Psoas muscle (tissue), 8 donors: ENCODE results near the gene FAM222B. TPM values are rescaled to one million over a fixed set of nuclear protein-coding genes. Genes with fewer than 3 reads are reported as not detected.

Source experiments
- ATAC-seq, 4 donors: fragments of 200-7000 bp; cut with Tn5 transposase; one replicate each; pipeline ENCODE4 v1.9.1; 2020; ENCODE audit warnings: moderate library complexity in 3 of 4, mild to moderate bottlenecking in 2 of 4
- DNase-seq, 2 donors: peaks; one replicate each; pipeline ENCODE4 v3.0.0-alpha.2; 2020
- H3K27ac ChIP-seq: fragments of 200-600 bp; one replicate; pipeline ENCODE4 v1.8.0; 2022
- H3K27me3 ChIP-seq, 3 donors: fragments of 200-600 bp in 1 of 3; one replicate each; pipeline versions ENCODE4 v1.6.1 to v1.8.0; 2013 to 2022; ENCODE audit warnings: low read length in 2 of 3, mild to moderate bottlenecking in 2 of 3, moderate library complexity in 1 of 3; ENCODE audit not compliant: insufficient read depth in 3 of 3
- H3K36me3 ChIP-seq, 2 donors: fragments of 200-600 bp in 1 of 2; one replicate each; pipeline versions ENCODE4 v1.6.1 to v1.8.0; 2013 to 2022; ENCODE audit warnings: low read depth in 1 of 2, mild to moderate bottlenecking in 1 of 2, moderate library complexity in 1 of 2; ENCODE audit not compliant: insufficient read depth in 1 of 2
- H3K4me1 ChIP-seq: fragments of 200-600 bp; one replicate; pipeline ENCODE4 v1.8.0; 2022
- H3K4me3 ChIP-seq: fragments of 200-600 bp; one replicate; pipeline ENCODE4 v1.8.0; 2022; ENCODE audit warnings: mild to moderate bottlenecking
- H3K9me3 ChIP-seq: fragments of 200-600 bp; one replicate; pipeline ENCODE4 v1.8.0; 2022
- CTCF ChIP-seq: fragments of 200-600 bp; IDR thresholded peaks from one replicate; pipeline ENCODE4 v1.8.0; 2022; ENCODE audit warnings: antibody characterized with exemption
- WGBS, 3 donors: extraction: QIAGEN DNeasy Blood & Tissue Kit; methylation state at CpG; one replicate each; pipeline versions ENCODE4 v1.1.6 to v1.1.7; 2013; 5-methylcytosine and 5-hydroxymethylcytosine counted together
- intact Hi-C, 2 donors: fragments of 100-400 bp; cut with DNase I; formaldehyde crosslinking; loops; one replicate each; pipeline versions ENCODE4 v1.11.0 to v1.14.2; 2022
- polyA plus RNA-seq, 3 donors: library from polyadenylated mRNA; stranded (reverse); fragments of 200-250 nt; gene quantifications; one replicate each; pipeline ENCODE4 v1.2.3, GENCODE V29; 2013
- total RNA-seq, 4 donors: library from RNA; stranded (reverse); fragmentation: NEBNext Ultra II Directional in 2 of 4; extraction: Animal tissue kit (Norgen Biotek cat#: 25700) in 2 of 4; gene quantifications; one replicate each; pipeline versions ENCODE4 v1.2.1 to v1.2.4, GENCODE V29; 2021 to 2023
- donor health status: healthy with polysubstance abuse.
- donor health status: DM: no; HTN: no; CAD: no; lungs with moderate emphysema.
- donor health status: Bipolar disorder and iron deficiency.
- donor health status: healthy.
- donor health status: DM: yes; HTN: yes; CAD: no.
- donor health status: DM: no; HTN: no; CAD: no.
- donor health status: DM: no; HTN: no; CAD: no.
- donor health status: DM: yes; HTN: yes; CAD: no.

Gene FAM222B
- total and polyA plus RNA-seq, 7 donors, result 22.4 to 66.2 (median 32.2) TPM

DNA sequence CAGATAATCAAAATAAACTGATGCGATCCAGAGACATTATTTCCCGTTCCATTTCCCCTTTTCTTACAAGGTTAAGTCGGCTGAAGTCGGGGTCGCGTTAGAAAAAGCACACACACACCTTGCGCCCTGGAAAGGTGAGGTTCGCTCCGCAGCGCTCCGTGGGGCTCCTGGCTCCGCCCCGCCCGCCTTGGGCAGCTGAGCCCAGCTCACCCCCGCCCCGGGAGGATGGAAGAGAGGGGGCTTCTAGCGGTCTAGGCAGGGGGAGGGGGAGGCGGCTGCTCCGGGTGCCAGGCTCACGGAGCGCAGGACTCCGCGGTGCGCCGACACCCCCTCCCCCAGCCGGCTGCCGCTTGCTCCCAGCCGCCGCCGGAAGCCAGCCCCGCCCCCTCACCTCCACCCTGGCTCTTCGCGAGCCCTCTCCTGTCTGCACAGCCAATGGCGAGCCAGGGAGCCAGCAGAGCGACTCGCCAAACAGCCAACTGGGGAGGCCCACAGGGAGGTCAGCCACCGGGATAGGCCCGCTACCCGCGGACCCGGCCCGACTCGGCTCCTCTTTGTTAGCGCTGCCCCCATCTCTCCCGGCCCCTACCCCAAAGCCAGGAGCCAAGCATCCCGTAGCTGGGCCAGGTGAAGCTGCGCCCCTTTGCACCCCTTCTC, 30.4 kb downstream of the FAM222B start:
- ATAC-seq, result peak; percentile 90 to 99 (median 95)
- peak overlapping the region; percentile 91 for H3K27ac ChIP-seq
- DNase-seq, result peak; percentile 98 to 99
- H3K4me1 ChIP-seq, result peaks cover 43% of the 10 kb centered on the region
- H3K27me3 ChIP-seq, result no peaks in the 10 kb centered on the region
- no peaks in the 10 kb centered on the region for H3K36me3 ChIP-seq
- intact Hi-C loops, result loop anchor here in 1 of 2 donors (5.0 kb wide), 1 partner anchor 45 kb away; the partner anchor contains the start of gene ERAL1
- H3K4me3 ChIP-seq, result peak overlapping the region; percentile 91
- WGBS, 3 donors, result 0 to 1% (median 0%) methylated on average over 25 to 47 of the region's 47 CpGs
- no peaks in the 10 kb centered on the region for H3K9me3 ChIP-seq
- TF ChIP-seq CTCF, result no peak

- intact Hi-C loops, result loop anchor here in 1 of 2 donors (5.0 kb wide), 1 partner anchor 46 kb away; the partner anchor contains the start of gene ERAL1
- WGBS, 3 donors, result 6 to 9% (median 8%) methylated on average over 6 of the region's 6 CpGs
These were observed 30.9 kb downstream of the FAM222B start for GRCh38 chr17:28811651-28812090.

DNA sequence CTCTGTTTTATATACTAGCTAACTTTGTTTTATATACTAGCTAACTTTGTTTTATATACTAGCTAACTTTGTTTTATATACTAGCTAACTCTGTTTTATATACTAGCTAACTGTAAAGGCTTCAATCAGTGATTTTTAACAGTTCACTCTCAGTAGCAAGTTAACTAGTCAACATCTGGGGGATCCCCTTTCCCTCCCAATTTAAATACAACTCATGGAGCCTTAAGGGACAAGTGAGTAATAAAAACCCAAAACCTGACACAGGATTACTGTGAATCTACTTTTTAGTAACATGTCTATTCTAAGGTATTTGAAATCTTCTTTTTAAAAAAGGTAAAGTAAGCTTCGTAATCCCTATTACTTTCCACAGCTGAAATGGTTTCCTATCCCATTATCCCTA, 32.2 kb downstream of the FAM222B start:
- H3K27me3 ChIP-seq, result no peaks in the 10 kb centered on the region
- H3K9me3 ChIP-seq, result no peaks in the 10 kb centered on the region
- TF ChIP-seq CTCF, result no peak
- peaks cover 52% of the 10 kb centered on the region for H3K4me1 ChIP-seq
- H3K27ac ChIP-seq, result no peak overlapping the region
- intact Hi-C loops, result loop anchor here in 1 of 2 donors (5.0 kb wide), 1 partner anchor 47 kb away; the partner anchor contains the start of gene ERAL1
- 97% methylated on average over 1 of the region's 1 CpG for WGBS, 3 donors
- ATAC-seq (no peak), DNase-seq (no peak)
- peaks cover 0 to 7% of the 10 kb centered on the region in 2 donors for H3K36me3 ChIP-seq
- no peak overlapping the region for H3K4me3 ChIP-seq

More at GRCh38 chr17:28811651-28812090, 30.9 kb downstream of the FAM222B start:
- DNase-seq (no peak), ATAC-seq (peak in 1 of 4 donors; percentile 14)
- H3K4me3 ChIP-seq, result peak overlapping the region; percentile 91
- no peaks in the 10 kb centered on the region for H3K27me3 ChIP-seq
- TF ChIP-seq CTCF, result no peak
- no peaks in the 10 kb centered on the region for H3K36me3 ChIP-seq
- H3K9me3 ChIP-seq, result no peaks in the 10 kb centered on the region
- peak overlapping the region; percentile 91 for H3K27ac ChIP-seq
- peaks cover 48% of the 10 kb centered on the region for H3K4me1 ChIP-seq

GRCh38 chr17:28807925-28808634, 34.5 kb downstream of the FAM222B start:
- Histone ChIP-seq H3K27me3 (no peaks in the 10 kb centered on the region), H3K4me3 (peak overlapping the region; percentile 11), H3K27ac (peak overlapping the region; percentile 89), H3K9me3 (no peaks in the 10 kb centered on the region), H3K36me3 (peaks cover 0 to 28% of the 10 kb centered on the region in 2 donors), H3K4me1 (peaks cover 49% of the 10 kb centered on the region)
- DNase-seq (no peak), ATAC-seq (peak; percentile 29 to 68 (median 46))
- intact Hi-C loops, result loop anchor here (5.0 kb wide), 2 partner anchors 41 to 46 kb away; no protein-coding TSS in a partner anchor
- WGBS, 3 donors, result 1 to 3% (median 1%) methylated on average over 2 of the region's 2 CpGs
- no peak for TF ChIP-seq CTCF
